Body of pancreas (tissue), 4 donors: ENCODE data around the gene CCDC57. TPM values are rescaled to one million over a fixed set of nuclear protein-coding genes. Genes with fewer than 3 reads are reported as not detected.
"Not testable (repeated sequence)": the region's sequence is repeated elsewhere in the genome, so short reads cannot be mapped to it uniquely, and the experiment has no call there.

ENCODE experiments used
- ATAC-seq: fragments of 150-250 bp; one replicate; pipeline ENCODE4 v1.9.1; 2016
- DNase-seq, 4 donors: peaks; one replicate each; pipeline ENCODE4 v3.0.0-alpha.2; 2019
- H3K27ac ChIP-seq, 4 donors: fragments of 200-600 bp; sonication (generic); 1 replicate in 3 of 4; 2 replicates in 1 of 4; pipeline versions ENCODE4 v1.5.1 to v1.6.1; 2016 to 2019; ENCODE audit warnings: mild to moderate bottlenecking in 1 of 4, mixed read lengths in 1 of 4, moderate library complexity in 1 of 4
- H3K27me3 ChIP-seq, 2 donors: fragments of 200-600 bp; sonication (generic); one replicate each; pipeline ENCODE4 v1.6.0; 2016; ENCODE audit warnings: mild to moderate bottlenecking in 1 of 2
- H3K36me3 ChIP-seq, 2 donors: fragments of 200-600 bp; sonication (generic); replicated peaks in 1 of 2; 2 replicates each; pipeline ENCODE4 v1.5.1; 2016; ENCODE audit warnings: low read depth in 2 of 2; ENCODE audit not compliant: insufficient read depth in 1 of 2
- H3K4me1 ChIP-seq: fragments of 200-600 bp; sonication (generic); one replicate; pipeline ENCODE4 v1.6.0; 2016
- H3K4me3 ChIP-seq, 2 donors: fragments of 200-600 bp; sonication (generic); 1 replicate in 1 of 2; 2 replicates in 1 of 2; pipeline ENCODE4 v1.5.1; 2016 to 2019
- H3K9me3 ChIP-seq, 3 donors: fragments of 200-600 bp; sonication (generic); 1 replicate in 2 of 3; 2 replicates in 1 of 3; pipeline ENCODE4 v1.5.1; 2016
- POLR2A ChIP-seq, 3 donors: fragments of 450-650 bp; IDR thresholded peaks; one replicate each; pipeline ENCODE4 v1.6.1; 2016; ENCODE audit warnings: antibody characterized with exemption in 3 of 3, mild to moderate bottlenecking in 2 of 3
- WGBS, 2 donors: methylation state at CpG; one replicate each; pipeline ENCODE4 v1.1.5; 2017; 5-methylcytosine and 5-hydroxymethylcytosine counted together
- intact Hi-C: fragments of 100-400 bp; cut with DNase I; formaldehyde crosslinking; loops from one replicate; pipeline ENCODE4 v1.15.1; 2023
- total RNA-seq, 2 donors: library from RNA; depleted of rRNA; stranded (reverse); fragments of >200 nt; gene quantifications; one replicate each; pipeline ENCODE4 v1.1.0, GENCODE V29; 2016
- TF ChIP-seq, protein P1 (sequence below), 7 experiments: fragments of 450-650 bp in 4 of 7; fragments of 200-600 bp in 3 of 7; sonication (generic) in 3 of 7; IDR thresholded peaks; one replicate each; pipeline ENCODE4 v1.5.1; 2016 to 2019; ENCODE audit warnings: antibody characterized with exemption in 7 of 7

CCDC57 gene
- total RNA-seq, 2 donors from 2014 or later, result 24.1 to 60.3 TPM

GRCh38 chr17:82146663-82147654 is 65.7 kb downstream of the CCDC57 start:
- intact Hi-C loops, result no loop called here
- no peaks in the 10 kb centered on the region for H3K27me3 ChIP-seq
- no peaks in the 10 kb centered on the region for H3K4me1 ChIP-seq
- 81 to 88% methylated on average over 18 of the region's 18 CpGs for WGBS, 2 donors
- TF ChIP-seq, protein P1, sequence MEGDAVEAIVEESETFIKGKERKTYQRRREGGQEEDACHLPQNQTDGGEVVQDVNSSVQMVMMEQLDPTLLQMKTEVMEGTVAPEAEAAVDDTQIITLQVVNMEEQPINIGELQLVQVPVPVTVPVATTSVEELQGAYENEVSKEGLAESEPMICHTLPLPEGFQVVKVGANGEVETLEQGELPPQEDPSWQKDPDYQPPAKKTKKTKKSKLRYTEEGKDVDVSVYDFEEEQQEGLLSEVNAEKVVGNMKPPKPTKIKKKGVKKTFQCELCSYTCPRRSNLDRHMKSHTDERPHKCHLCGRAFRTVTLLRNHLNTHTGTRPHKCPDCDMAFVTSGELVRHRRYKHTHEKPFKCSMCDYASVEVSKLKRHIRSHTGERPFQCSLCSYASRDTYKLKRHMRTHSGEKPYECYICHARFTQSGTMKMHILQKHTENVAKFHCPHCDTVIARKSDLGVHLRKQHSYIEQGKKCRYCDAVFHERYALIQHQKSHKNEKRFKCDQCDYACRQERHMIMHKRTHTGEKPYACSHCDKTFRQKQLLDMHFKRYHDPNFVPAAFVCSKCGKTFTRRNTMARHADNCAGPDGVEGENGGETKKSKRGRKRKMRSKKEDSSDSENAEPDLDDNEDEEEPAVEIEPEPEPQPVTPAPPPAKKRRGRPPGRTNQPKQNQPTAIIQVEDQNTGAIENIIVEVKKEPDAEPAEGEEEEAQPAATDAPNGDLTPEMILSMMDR (IDR thresholded peaks at IDR 0.05), result no peak
- TF ChIP-seq POLR2A (IDR thresholded peaks at IDR 0.05), result no peak
- no peak overlapping the region for H3K4me3 ChIP-seq
- DNase-seq (no peak), ATAC-seq (no peak)
- H3K9me3 ChIP-seq, result no peaks in the 10 kb centered on the region
- H3K36me3 ChIP-seq, result peaks cover 0 to 1% of the 10 kb centered on the region in 2 donors
- no peak overlapping the region for H3K27ac ChIP-seq

GRCh38 chr17:82145550-82146155 is 67.0 kb downstream of the CCDC57 start:
- ATAC-seq, result no peak
- no peak for TF ChIP-seq POLR2A (IDR thresholded peaks at IDR 0.05)
- TF ChIP-seq, protein P1 (IDR thresholded peaks at IDR 0.05), result no peak
- intact Hi-C loops, result no loop called here
- Histone ChIP-seq H3K4me1 (no peaks in the 10 kb centered on the region), H3K9me3 (no peaks in the 10 kb centered on the region), H3K27me3 (no peaks in the 10 kb centered on the region), H3K36me3 (peaks cover 0 to 1% of the 10 kb centered on the region in 2 donors), H3K27ac (no peak overlapping the region), H3K4me3 (no peak overlapping the region)
- WGBS, 2 donors, result 91 to 94% methylated on average over 8 to 9 of the region's 13 CpGs
- DNase-seq, result no peak

DNA sequence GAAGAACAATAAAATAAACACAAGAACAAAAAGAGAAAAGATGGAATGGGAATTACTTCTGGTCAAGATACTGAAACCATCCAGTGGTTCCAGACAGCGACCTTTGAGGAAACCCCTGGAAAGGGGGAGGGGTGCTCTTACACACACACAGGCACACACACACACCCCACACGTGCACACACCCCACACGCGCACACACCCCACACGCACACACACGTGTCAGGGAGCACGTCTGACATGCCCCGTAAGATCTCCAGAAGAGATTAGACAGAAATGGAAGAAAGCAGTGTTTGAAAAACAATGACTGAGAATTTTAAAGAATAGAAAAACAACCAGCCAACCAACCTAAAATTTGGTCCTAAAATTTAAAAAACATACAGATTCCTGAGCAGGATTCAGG is 69.3 kb downstream of the CCDC57 start:
- WGBS, 2 donors, result 83 to 85% methylated on average over 8 of the region's 8 CpGs
- intact Hi-C loops, result no loop called here
- Histone ChIP-seq H3K27me3 (no peaks in the 10 kb centered on the region), H3K9me3 (no peaks in the 10 kb centered on the region), H3K27ac (no peak overlapping the region), H3K4me3 (no peak overlapping the region), H3K4me1 (no peaks in the 10 kb centered on the region), H3K36me3 (peaks cover 0 to 1% of the 10 kb centered on the region in 2 donors)
- no peak for TF ChIP-seq POLR2A (IDR thresholded peaks at IDR 0.05)
- TF ChIP-seq, protein P1 (IDR thresholded peaks at IDR 0.05), result no peak
- DNase-seq, result no peak
- no peak for ATAC-seq

- H3K4me1 ChIP-seq, ATAC-seq, H3K4me3 ChIP-seq, H3K27me3 ChIP-seq, H3K36me3 ChIP-seq, DNase-seq, intact Hi-C loops, H3K9me3 ChIP-seq, H3K27ac ChIP-seq: not testable (repeated sequence)
- WGBS, 2 donors, result 83 to 97% methylated on average over 10 of the region's 10 CpGs
These were observed 72.7 kb downstream of the CCDC57 start for GRCh38 chr17:82139961-82140360.

- ATAC-seq, result no peak
- no peak for DNase-seq
- no peaks in the 10 kb centered on the region for H3K36me3 ChIP-seq
- no peak for TF ChIP-seq POLR2A (IDR thresholded peaks at IDR 0.05)
- TF ChIP-seq, protein P1 (IDR thresholded peaks at IDR 0.05), result no peak
- intact Hi-C loops, result no loop called here
- H3K4me1 ChIP-seq, result no peaks in the 10 kb centered on the region
- H3K27me3 ChIP-seq, result no peaks in the 10 kb centered on the region
- 91 to 92% methylated on average over 28 of the region's 28 CpGs for WGBS, 2 donors
- no peak overlapping the region for H3K27ac ChIP-seq
- no peak overlapping the region for H3K4me3 ChIP-seq
- no peaks in the 10 kb centered on the region for H3K9me3 ChIP-seq
These were observed 74.1 kb downstream of the CCDC57 start for GRCh38 chr17:82138511-82138992.
